ENCODE results near the gene ST8SIA5. TPM values are rescaled to one million over a fixed set of nuclear protein-coding genes. Genes with fewer than 3 reads are reported as not detected.

ST8SIA5 gene
- total and polyA plus RNA-seq, 2 experiments from 2014 or later = 3.3 to 4.8 TPM

- TF ChIP-seq EZH2 (IDR thresholded peaks at IDR 0.05; ENCODE audit: low read depth, unreplicated experiment) (no peak), CTCF (conservative IDR thresholded peaks at IDR 0.05; ENCODE audit: low read depth in 2 of 2) (no peak), JUNB (IDR thresholded peaks at IDR 0.05; ENCODE audit: unreplicated experiment) (no peak), CREB1 (CRISPR knock-in tag; IDR thresholded peaks at IDR 0.05; ENCODE audit: low read depth) (no peak)
Measured at GRCh38 chr18:46659484-46659883, 97.4 kb downstream of the ST8SIA5 start (continued).

DNA sequence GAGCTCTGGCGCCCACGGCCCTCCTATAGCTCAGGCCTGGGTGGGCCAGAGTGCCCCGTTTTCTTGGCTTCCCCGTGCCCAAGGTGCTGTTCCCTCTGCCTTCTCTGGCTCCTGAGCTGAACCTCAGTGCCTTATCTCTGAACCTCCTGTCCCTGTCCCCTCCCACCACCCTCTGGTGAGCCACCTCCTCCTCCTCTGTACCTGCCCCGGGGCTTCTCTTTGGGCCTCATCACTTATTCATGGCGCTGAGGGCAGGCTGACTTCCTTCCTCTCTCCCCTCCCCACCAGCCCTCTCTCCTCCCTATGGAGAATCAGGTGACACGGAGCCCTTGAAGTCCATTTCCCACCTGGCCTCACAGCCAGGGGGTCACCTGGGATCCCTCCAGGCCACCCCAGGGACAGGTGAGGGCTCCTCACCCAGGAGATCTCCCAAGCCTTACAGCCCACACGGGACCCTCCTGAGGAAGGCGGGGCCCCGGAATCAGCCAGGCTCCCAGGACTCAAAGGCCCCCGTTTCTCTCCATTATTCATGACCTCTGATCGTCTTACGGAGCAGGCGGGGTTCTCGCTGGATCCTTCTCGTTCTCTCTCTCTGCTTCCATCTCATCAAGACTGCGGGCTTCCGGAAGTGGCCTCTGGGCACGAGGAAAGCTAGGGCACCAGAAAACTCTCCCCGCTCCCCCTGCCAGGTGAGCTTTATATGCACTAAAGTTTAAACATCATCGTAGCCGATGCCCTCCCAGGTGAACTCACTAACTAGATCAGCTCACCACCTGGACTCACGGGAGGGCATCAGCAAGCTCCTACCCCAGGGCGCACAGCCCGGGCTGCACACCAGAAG, 99.5 kb downstream of the ST8SIA5 start, which contains the start of gene LOXHD1:
TSS of gene LOXHD1 (minus strand) at position 106 of the 841 bp plus-strand sequence. CDS start 187 bp downstream, outside the sequence.
- Histone ChIP-seq H3K4me1 (ENCODE audit: insufficient read depth) (peaks cover 12% of the 10 kb centered on the region), H3K27ac (ENCODE audit: low read depth) (no peak within 1 kb of the TSS), H3K4me3 (no peak within 1 kb of the TSS), H3K9me2 (ENCODE audit: insufficient read depth) (no peaks in the 10 kb centered on the region), H2AFZ (peak within 1 kb of the TSS; percentile 52), H3K4me2 (peak within 1 kb of the TSS; percentile 5; the same call in 1 of the 2 replicates), H3F3A (replicated peaks; ENCODE audit: low read depth) (no peaks in the 10 kb centered on the region), H4K20me1 (replicated peaks; ENCODE audit: insufficient read depth) (no peaks in the 10 kb centered on the region), H3K79me2 (replicated peaks; ENCODE audit: insufficient read depth) (no peaks in the 10 kb centered on the region), H3K27me3 (ENCODE audit: insufficient read depth) (no peaks in the 10 kb centered on the region), H3K36me3 (ENCODE audit: insufficient read depth) (no peaks in the 10 kb centered on the region)
- peak; percentile 20 for ATAC-seq
- Mint-ChIP-seq H3K27me3 (ENCODE audit: insufficient read depth, low read depth, poor library complexity) (no peaks in the 10 kb centered on the region), H3K4me3 (no peak within 1 kb of the TSS; the same call in 2 of the 3 replicates), H3K27ac (no peak within 1 kb of the TSS), H3K36me3 (ENCODE audit: low read depth) (no peaks in the 10 kb centered on the region), H3K4me1 (peaks cover 16% of the 10 kb centered on the region), H3K9me3 (no peaks in the 10 kb centered on the region)
- DNase-seq (ENCODE audit: low spot score) = peak; percentile 32
- TF ChIP-seq EZH2phosphoT487 (IDR thresholded peaks at IDR 0.05; ENCODE audit: unreplicated experiment) = no peak
- no peak for TF ChIP-seq CTCF (conservative IDR thresholded peaks at IDR 0.05; ENCODE audit: low read depth in 2 of 2)
- TF ChIP-seq, protein P1, sequence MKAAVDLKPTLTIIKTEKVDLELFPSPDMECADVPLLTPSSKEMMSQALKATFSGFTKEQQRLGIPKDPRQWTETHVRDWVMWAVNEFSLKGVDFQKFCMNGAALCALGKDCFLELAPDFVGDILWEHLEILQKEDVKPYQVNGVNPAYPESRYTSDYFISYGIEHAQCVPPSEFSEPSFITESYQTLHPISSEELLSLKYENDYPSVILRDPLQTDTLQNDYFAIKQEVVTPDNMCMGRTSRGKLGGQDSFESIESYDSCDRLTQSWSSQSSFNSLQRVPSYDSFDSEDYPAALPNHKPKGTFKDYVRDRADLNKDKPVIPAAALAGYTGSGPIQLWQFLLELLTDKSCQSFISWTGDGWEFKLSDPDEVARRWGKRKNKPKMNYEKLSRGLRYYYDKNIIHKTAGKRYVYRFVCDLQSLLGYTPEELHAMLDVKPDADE (IDR thresholded peaks at IDR 0.05) = no peak
- TF ChIP-seq, protein P2, sequence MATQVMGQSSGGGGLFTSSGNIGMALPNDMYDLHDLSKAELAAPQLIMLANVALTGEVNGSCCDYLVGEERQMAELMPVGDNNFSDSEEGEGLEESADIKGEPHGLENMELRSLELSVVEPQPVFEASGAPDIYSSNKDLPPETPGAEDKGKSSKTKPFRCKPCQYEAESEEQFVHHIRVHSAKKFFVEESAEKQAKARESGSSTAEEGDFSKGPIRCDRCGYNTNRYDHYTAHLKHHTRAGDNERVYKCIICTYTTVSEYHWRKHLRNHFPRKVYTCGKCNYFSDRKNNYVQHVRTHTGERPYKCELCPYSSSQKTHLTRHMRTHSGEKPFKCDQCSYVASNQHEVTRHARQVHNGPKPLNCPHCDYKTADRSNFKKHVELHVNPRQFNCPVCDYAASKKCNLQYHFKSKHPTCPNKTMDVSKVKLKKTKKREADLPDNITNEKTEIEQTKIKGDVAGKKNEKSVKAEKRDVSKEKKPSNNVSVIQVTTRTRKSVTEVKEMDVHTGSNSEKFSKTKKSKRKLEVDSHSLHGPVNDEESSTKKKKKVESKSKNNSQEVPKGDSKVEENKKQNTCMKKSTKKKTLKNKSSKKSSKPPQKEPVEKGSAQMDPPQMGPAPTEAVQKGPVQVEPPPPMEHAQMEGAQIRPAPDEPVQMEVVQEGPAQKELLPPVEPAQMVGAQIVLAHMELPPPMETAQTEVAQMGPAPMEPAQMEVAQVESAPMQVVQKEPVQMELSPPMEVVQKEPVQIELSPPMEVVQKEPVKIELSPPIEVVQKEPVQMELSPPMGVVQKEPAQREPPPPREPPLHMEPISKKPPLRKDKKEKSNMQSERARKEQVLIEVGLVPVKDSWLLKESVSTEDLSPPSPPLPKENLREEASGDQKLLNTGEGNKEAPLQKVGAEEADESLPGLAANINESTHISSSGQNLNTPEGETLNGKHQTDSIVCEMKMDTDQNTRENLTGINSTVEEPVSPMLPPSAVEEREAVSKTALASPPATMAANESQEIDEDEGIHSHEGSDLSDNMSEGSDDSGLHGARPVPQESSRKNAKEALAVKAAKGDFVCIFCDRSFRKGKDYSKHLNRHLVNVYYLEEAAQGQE (IDR thresholded peaks at IDR 0.05; ENCODE audit: unreplicated experiment) = no peak
- TF ChIP-seq STAT1 (IDR thresholded peaks at IDR 0.05; ENCODE audit: unreplicated experiment) = no peak
- TF ChIP-seq ZNF114 (CRISPR knock-in tag; IDR thresholded peaks at IDR 0.05) = no peak
- no peak for TF ChIP-seq ZNF331 (CRISPR knock-in tag; IDR thresholded peaks at IDR 0.05; ENCODE audit: low read depth)
- no peak for TF ChIP-seq NANOG (IDR thresholded peaks at IDR 0.05; ENCODE audit: borderline replicate concordance)
- no peak for TF ChIP-seq POLR2AphosphoS5 (IDR thresholded peaks at IDR 0.05; ENCODE audit: low read depth)
- TF ChIP-seq JUNB (IDR thresholded peaks at IDR 0.05; ENCODE audit: unreplicated experiment) = no peak
- no peak for TF ChIP-seq EZH2 (IDR thresholded peaks at IDR 0.05; ENCODE audit: low read depth, unreplicated experiment)
- TF ChIP-seq CREB1 (CRISPR knock-in tag; IDR thresholded peaks at IDR 0.05; ENCODE audit: low read depth) = no peak
